ENCODE data around the gene FAM124A. TPM values are rescaled to one million over a fixed set of nuclear protein-coding genes. Genes with fewer than 3 reads are reported as not detected.
A peak's percentile ranks its signal among the peaks of the same experiment; 100 is the strongest.

FAM124A gene
- total and polyA plus RNA-seq, 2 of the 8 experiments (the other 6 are each of a cell fraction or from before 2014, with no cell fraction given) = 40.7 to 49.9 TPM

- no peak overlapping the region for H4K91ac ChIP-seq (replicated peaks; ENCODE audit: insufficient read length, low read length)
- no peak overlapping the region for H4K8ac ChIP-seq (ENCODE audit: extremely low read depth, insufficient read depth, low read length)
- peaks cover 0 to 20% (median 11%) of the 10 kb centered on the region in 4 experiments; a peak in 5 of 8 replicates for H3K36me3 ChIP-seq (ENCODE audit: control insufficient read depth in 2 of 4, insufficient read depth in 4 of 4, low read length in 3 of 4)
- no peak overlapping the region for H2BK15ac ChIP-seq (ENCODE audit: low read length)
- H3K27ac ChIP-seq (ENCODE audit: low read depth, low read length) = no peak overlapping the region
- H3K14ac ChIP-seq (ENCODE audit: insufficient read length) = no peak overlapping the region
- no peak overlapping the region for H3K18ac ChIP-seq (ENCODE audit: extremely low read depth, low read length)
- peaks cover 10% of the 10 kb centered on the region; the same call in 1 of the 2 replicates for H3K79me1 ChIP-seq (ENCODE audit: low read depth, low read length)
- FAIRE-seq = no peak
- no peak overlapping the region for H2BK20ac ChIP-seq (ENCODE audit: low read length)
- ChIA-PET POLR2A (ENCODE audit: partially characterized antibody) (interaction anchor here (1.1 to 8.3 kb wide), 6 partner anchors 9 to 62 kb away, joined by 3 to 110 read pairs (median 14); no protein-coding TSS in a partner anchor), CTCF (ENCODE audit: partially characterized antibody) (interaction anchor here (0.6 to 2.2 kb wide), 6 partner anchors 9 to 120 kb away, joined by 3 to 8 read pairs (median 6); no protein-coding TSS in a partner anchor)
- no peak overlapping the region for H4K5ac ChIP-seq (ENCODE audit: insufficient read length, low read depth, low read length)
- no peak overlapping the region for H3K56ac ChIP-seq (replicated peaks; ENCODE audit: insufficient read length, low read depth, low read length)
- H3K27me3 ChIP-seq (replicated peaks in 1 of 4; ENCODE audit: control insufficient read depth in 3 of 4, extremely low read depth in 1 of 4, insufficient read depth in 3 of 4, low read length in 3 of 4) = no peaks in the 10 kb centered on the region
- H3K23me2 ChIP-seq (ENCODE audit: low read depth, low read length) = no peaks in the 10 kb centered on the region
- no peaks in the 10 kb centered on the region for H3K9me3 ChIP-seq (ENCODE audit: insufficient read depth in 2 of 2, low read depth in 1 of 2, low read length in 1 of 2)
- H3K4me3 ChIP-seq (ENCODE audit: extremely low read depth in 1 of 4, insufficient read depth in 2 of 4, low read depth in 3 of 4, low read length in 4 of 4) = no peak overlapping the region
- no peaks in the 10 kb centered on the region for H4K20me1 ChIP-seq (replicated peaks in 1 of 2; ENCODE audit: control insufficient read depth in 1 of 2, insufficient read depth in 2 of 2, low read length in 2 of 2)
- H2BK12ac ChIP-seq (ENCODE audit: low read depth, low read length) = no peak overlapping the region
- peaks cover 0 to 45% of the 10 kb centered on the region in 2 experiments; a peak in 2 of 4 replicates for H3K79me2 ChIP-seq (ENCODE audit: control insufficient read depth in 1 of 2, insufficient read depth in 2 of 2, low read length in 2 of 2)
- H3K4me2 ChIP-seq (ENCODE audit: insufficient read depth in 1 of 2, low read depth in 2 of 2, low read length in 2 of 2) = no peak overlapping the region
- WGBS, 2 experiments (ENCODE audit: extremely low coverage in 1 of 2, insufficient coverage in 1 of 2, insufficient read length in 1 of 2, insufficient replicate concordance in 2 of 2, low coverage in 1 of 2, low lambda C conversion rate in 2 of 2, missing lambda C conversion rate in 1 of 2) = 86% methylated on average over 5 of the region's 5 CpGs; no CpG with 5 or more reads in 1 of the 2 experiments
- peaks cover 23 to 32% (median 28%) of the 10 kb centered on the region in 4 experiments for H3K4me1 ChIP-seq (replicated peaks in 1 of 4; ENCODE audit: control insufficient read depth in 3 of 4, insufficient read depth in 4 of 4, low read length in 3 of 4)
- DNase-seq (ENCODE audit: low read depth in 1 of 2, low spot score in 2 of 2) = peak in 1 of 2 experiments; percentile 4
- no peak overlapping the region for H2BK5ac ChIP-seq (ENCODE audit: low read depth, low read length)
- H3K23ac ChIP-seq (ENCODE audit: insufficient read length) = no peak overlapping the region
- H3K9ac ChIP-seq (replicated peaks in 1 of 4; ENCODE audit: extremely low read depth in 1 of 4, low read depth in 3 of 4, low read length in 3 of 4) = no peak overlapping the region
- H2AK5ac ChIP-seq (ENCODE audit: low read depth, low read length) = no peak overlapping the region; the same call in 1 of the 2 replicates
- no peak overlapping the region for H2BK120ac ChIP-seq (replicated peaks; ENCODE audit: low read depth, low read length)
- no peak overlapping the region for H2AFZ ChIP-seq (ENCODE audit: low read length)
- H3K4ac ChIP-seq (replicated peaks; ENCODE audit: insufficient read length, low read depth, low read length) = no peak overlapping the region
- no peak for TF ChIP-seq KDM1A (IDR thresholded peaks at IDR 0.05; ENCODE audit: borderline replicate concordance, low read length)
Measured at GRCh38 chr13:51240178-51240577, 18.0 kb downstream of the FAM124A start.

Measured in H1 (cell line).